Left lung (tissue), 10 donors: Measurements from ENCODE around the gene NFATC1. TPM values are rescaled to one million over a fixed set of nuclear protein-coding genes. Genes with fewer than 3 reads are reported as not detected.
A peak's percentile ranks its signal among the peaks of the same experiment; 100 is the strongest.

Experiments
- ATAC-seq: fragments of 200-7000 bp; cut with Tn5 transposase; one replicate; pipeline ENCODE4 v1.9.1; 2020; ENCODE audit warnings: moderate library complexity
- DNase-seq, 4 donors: peaks; one replicate each; pipeline ENCODE4 v3.0.0-alpha.2; 2013 to 2020
- H3K27ac ChIP-seq, 2 donors: fragments of 200-600 bp; sonication (generic) in 1 of 2; one replicate each; pipeline versions ENCODE4 v1.5.0 to v1.8.0; 2020 to 2021
- H3K27me3 ChIP-seq, 2 donors: fragments of 200-600 bp; sonication (generic) in 1 of 2; one replicate each; pipeline versions ENCODE4 v1.5.0 to v1.8.0; 2020 to 2021
- H3K36me3 ChIP-seq, 2 donors: fragments of 200-600 bp; sonication (generic) in 1 of 2; one replicate each; pipeline versions ENCODE4 v1.5.0 to v1.8.0; 2020 to 2021
- H3K4me1 ChIP-seq, 2 donors: fragments of 200-600 bp; one replicate each; pipeline ENCODE4 v1.8.0; 2021
- H3K4me3 ChIP-seq, 2 donors: fragments of 200-600 bp; sonication (generic) in 1 of 2; one replicate each; pipeline versions ENCODE4 v1.5.0 to v1.8.0; 2020 to 2021; ENCODE audit warnings: mild to moderate bottlenecking in 1 of 2
- H3K9me3 ChIP-seq, 2 donors: fragments of 200-600 bp; sonication (generic) in 1 of 2; one replicate each; pipeline versions ENCODE4 v1.5.0 to v1.8.0; 2020 to 2021
- CTCF ChIP-seq, 2 donors: fragments of 200-600 bp; sonication (generic) in 1 of 2; IDR thresholded peaks; one replicate each; pipeline versions ENCODE4 v1.5.0 to v1.8.0; 2021; ENCODE audit warnings: antibody characterized with exemption in 2 of 2
- intact Hi-C, 2 donors: fragments of 100-400 bp; cut with DNase I; formaldehyde crosslinking; loops; one replicate each; pipeline versions ENCODE4 v1.11.2 to v1.14.2; 2022
- polyA plus RNA-seq, 6 donors: library from polyadenylated mRNA; unstranded; fragments of 120-200 nt; gene quantifications; one replicate each; pipeline ENCODE4 v1.2.1, GENCODE V29; 2013; ENCODE audit not compliant: insufficient read length in 6 of 6
- total RNA-seq, 2 donors: library from RNA; stranded (reverse); fragmentation: NEBNext Ultra II Directional; extraction: Animal tissue kit (Norgen Biotek cat#: 25700); gene quantifications; one replicate each; pipeline ENCODE4 v1.2.1, GENCODE V29; 2021
- donor health status: DM: no; HTN: yes; CAD: no.
- donor health status: DM: no; HTN: no; CAD: no.

The NFATC1 gene
- total and polyA plus RNA-seq, 8 donors, result 6.5 to 17.1 (median 8.0) TPM

GRCh38 chr18:79540904-79541282 lies 145.2 kb downstream of the NFATC1 start:
- peak in 1 of 4 donors; percentile 24 for DNase-seq

GRCh38 chr18:79542213-79542612 lies 146.5 kb downstream of the NFATC1 start:
- Histone ChIP-seq H3K36me3 (no peaks in the 10 kb centered on the region), H3K9me3 (peaks cover 0 to 1% of the 10 kb centered on the region in 2 donors), H3K27me3 (peaks cover 0 to 24% of the 10 kb centered on the region in 2 donors), H3K4me1 (no peaks in the 10 kb centered on the region), H3K4me3 (no peak overlapping the region), H3K27ac (no peak overlapping the region)
- intact Hi-C loops, result no loop called here
- TF ChIP-seq CTCF (IDR thresholded peaks at IDR 0.05), result no peak
- DNase-seq (no peak), ATAC-seq (no peak)

More at GRCh38 chr18:79540904-79541282, 145.2 kb downstream of the NFATC1 start:
- intact Hi-C loops, result no loop called here
- no peaks in the 10 kb centered on the region for H3K4me1 ChIP-seq
- TF ChIP-seq CTCF (IDR thresholded peaks at IDR 0.05), result no peak
- no peak for ATAC-seq
- no peak overlapping the region for H3K27ac ChIP-seq
- peaks cover 0 to 19% of the 10 kb centered on the region in 2 donors for H3K27me3 ChIP-seq
- peaks cover 0 to 1% of the 10 kb centered on the region in 2 donors for H3K9me3 ChIP-seq
- H3K36me3 ChIP-seq, result no peaks in the 10 kb centered on the region
- no peak overlapping the region for H3K4me3 ChIP-seq

- Histone ChIP-seq H3K36me3 (no peaks in the 10 kb centered on the region), H3K9me3 (no peaks in the 10 kb centered on the region), H3K4me3 (no peak overlapping the region), H3K4me1 (no peaks in the 10 kb centered on the region), H3K27me3 (peaks cover 0 to 33% of the 10 kb centered on the region in 2 donors), H3K27ac (no peak overlapping the region)
- intact Hi-C loops, result no loop called here
- ATAC-seq (no peak), DNase-seq (peak in 1 of 4 donors; percentile 17)
- TF ChIP-seq CTCF (IDR thresholded peaks at IDR 0.05), result no peak
Observed at GRCh38 chr18:79542876-79543750, 147.4 kb downstream of the NFATC1 start.

- intact Hi-C loops, result no loop called here
- Histone ChIP-seq H3K4me3 (no peak overlapping the region), H3K27me3 (peaks cover 0 to 40% of the 10 kb centered on the region in 2 donors), H3K9me3 (no peaks in the 10 kb centered on the region), H3K27ac (no peak overlapping the region), H3K36me3 (no peaks in the 10 kb centered on the region), H3K4me1 (no peaks in the 10 kb centered on the region)
- no peak for TF ChIP-seq CTCF (IDR thresholded peaks at IDR 0.05)
- DNase-seq (peak in 2 of 4 donors; percentile 21 to 70), ATAC-seq (no peak)
Observed at GRCh38 chr18:79543861-79544385, 148.2 kb downstream of the NFATC1 start.

- no peaks in the 10 kb centered on the region for H3K36me3 ChIP-seq
- no peaks in the 10 kb centered on the region for H3K9me3 ChIP-seq
- H3K27me3 ChIP-seq, result peaks cover 0 to 40% of the 10 kb centered on the region in 2 donors
- no peak overlapping the region for H3K27ac ChIP-seq
- no peaks in the 10 kb centered on the region for H3K4me1 ChIP-seq
- DNase-seq (peak in 1 of 4 donors; percentile 15), ATAC-seq (no peak)
- no peak for TF ChIP-seq CTCF (IDR thresholded peaks at IDR 0.05)
- intact Hi-C loops, result no loop called here
- no peak overlapping the region for H3K4me3 ChIP-seq
Observed at GRCh38 chr18:79544386-79544963, 148.7 kb downstream of the NFATC1 start.
